Measurements from ENCODE around the gene GJD3. TPM values are rescaled to one million over a fixed set of nuclear protein-coding genes. Genes with fewer than 3 reads are reported as not detected.
A peak's percentile ranks its signal among the peaks of the same experiment; 100 is the strongest.

GJD3 gene
- polyA plus RNA-seq, 3 donors = not detected

GRCh38 chr17:40352237-40352778 is 12.2 kb downstream of the GJD3 start:
- H3K27me3 ChIP-seq (ENCODE audit: control insufficient read depth in 2 of 2, insufficient read depth in 2 of 2, low read length in 2 of 2) = no peaks in the 10 kb centered on the region
- no peak overlapping the region for H3K4me2 ChIP-seq (replicated peaks; ENCODE audit: extremely low read depth, low read length, poor library complexity, severe bottlenecking)
- intact Hi-C loops (cut with micrococcal nuclease) = loop anchor here in 1 of 2 donors (2.0 kb wide), 1 partner anchor 40 kb away; no protein-coding TSS in a partner anchor
- no peaks in the 10 kb centered on the region for H3K9me3 Mint-ChIP-seq
- H3K4me1 Mint-ChIP-seq = peaks cover 49% of the 10 kb centered on the region
- peaks cover 83 to 98% of the 10 kb centered on the region in 2 donors for H3K36me3 ChIP-seq (replicated peaks in 1 of 2; ENCODE audit: control insufficient read depth in 1 of 2, insufficient read depth in 2 of 2, low read length in 2 of 2)
- DNase-seq = no peak
- peaks cover 76 to 96% of the 10 kb centered on the region in 2 donors for H3K36me3 Mint-ChIP-seq
- peaks cover 0 to 1% (median 0%) of the 10 kb centered on the region in 3 donors for H3K27me3 Mint-ChIP-seq (ENCODE audit: low read depth in 3 of 3)
- peak overlapping the region; percentile 58 to 85 (median 63) for H3K27ac Mint-ChIP-seq
- 89% methylated on average over 7 of the region's 7 CpGs for WGBS (ENCODE audit: insufficient coverage)
- H3K4me3 Mint-ChIP-seq = no peak overlapping the region
- peaks cover 42% of the 10 kb centered on the region for H3K79me2 ChIP-seq (ENCODE audit: insufficient read depth, low read length)
- H2AFZ ChIP-seq (ENCODE audit: insufficient read depth, low read depth, low read length, poor library complexity, severe bottlenecking) = no peak overlapping the region
- H3K27ac ChIP-seq (ENCODE audit: low read depth in 1 of 2, low read length in 2 of 2) = no peak overlapping the region
- no peaks in the 10 kb centered on the region for H3K9me3 ChIP-seq (replicated peaks in 1 of 2; ENCODE audit: control insufficient read depth in 1 of 2, insufficient read depth in 1 of 2, low read length in 2 of 2)
- peaks cover 18 to 49% of the 10 kb centered on the region in 2 donors for H3K4me1 ChIP-seq (ENCODE audit: control insufficient read depth in 1 of 2, insufficient read depth in 2 of 2, low read length in 2 of 2)
- no peak overlapping the region for H3K9ac ChIP-seq (ENCODE audit: insufficient read depth, low read length, poor library complexity, severe bottlenecking)
- H3K4me3 ChIP-seq (replicated peaks in 1 of 3; ENCODE audit: low read depth in 2 of 3, low read length in 3 of 3) = no peak overlapping the region
- no peak for TF ChIP-seq CTCF (IDR thresholded peaks at IDR 0.05)
- peaks cover 98% of the 10 kb centered on the region for H4K20me1 ChIP-seq (ENCODE audit: insufficient read depth, low read length)

- H3K27ac Mint-ChIP-seq = peak overlapping the region in 6 of 7 donors; percentile 42 to 85 (median 60)
These were observed 12.9 kb downstream of the GJD3 start for GRCh38 chr17:40351359-40352236.

More at GRCh38 chr17:40351359-40352236, 12.9 kb downstream of the GJD3 start:
- no peaks in the 10 kb centered on the region for H3K9me3 ChIP-seq (replicated peaks in 1 of 2; ENCODE audit: control insufficient read depth in 1 of 2, insufficient read depth in 1 of 2, low read length in 2 of 2)
- no peak for DNase-seq
- H3K9ac ChIP-seq (ENCODE audit: insufficient read depth, low read length, poor library complexity, severe bottlenecking) = no peak overlapping the region
- peaks cover 49% of the 10 kb centered on the region for H3K79me2 ChIP-seq (ENCODE audit: insufficient read depth, low read length)
- peaks cover 56% of the 10 kb centered on the region for H3K4me1 Mint-ChIP-seq
- H3K36me3 Mint-ChIP-seq = peaks cover 78 to 96% of the 10 kb centered on the region in 2 donors
- peaks cover 100% of the 10 kb centered on the region for H4K20me1 ChIP-seq (ENCODE audit: insufficient read depth, low read length)
- 91% methylated on average over 19 of the region's 27 CpGs for WGBS (ENCODE audit: insufficient coverage)
- H3K36me3 ChIP-seq (replicated peaks in 1 of 2; ENCODE audit: control insufficient read depth in 1 of 2, insufficient read depth in 2 of 2, low read length in 2 of 2) = peaks cover 83 to 98% of the 10 kb centered on the region in 2 donors
- H3K4me1 ChIP-seq (ENCODE audit: control insufficient read depth in 1 of 2, insufficient read depth in 2 of 2, low read length in 2 of 2) = peaks cover 25 to 56% of the 10 kb centered on the region in 2 donors
- no peak overlapping the region for H2AFZ ChIP-seq (ENCODE audit: insufficient read depth, low read depth, low read length, poor library complexity, severe bottlenecking)
- no peak overlapping the region for H3K4me3 ChIP-seq (replicated peaks in 1 of 3; ENCODE audit: low read depth in 2 of 3, low read length in 3 of 3)
- intact Hi-C loops (cut with micrococcal nuclease) = loop anchor here in 1 of 2 donors (2.0 kb wide), 1 partner anchor 39 kb away; no protein-coding TSS in a partner anchor
- no peaks in the 10 kb centered on the region for H3K27me3 ChIP-seq (ENCODE audit: control insufficient read depth in 2 of 2, insufficient read depth in 2 of 2, low read length in 2 of 2)
- TF ChIP-seq CTCF (IDR thresholded peaks at IDR 0.05) = no peak
- H3K27ac ChIP-seq (ENCODE audit: low read depth in 1 of 2, low read length in 2 of 2) = no peak overlapping the region
- peaks cover 0 to 1% (median 1%) of the 10 kb centered on the region in 3 donors for H3K27me3 Mint-ChIP-seq (ENCODE audit: low read depth in 3 of 3)
- no peak overlapping the region for H3K4me2 ChIP-seq (replicated peaks; ENCODE audit: extremely low read depth, low read length, poor library complexity, severe bottlenecking)
- no peaks in the 10 kb centered on the region for H3K9me3 Mint-ChIP-seq
- H3K4me3 Mint-ChIP-seq = no peak overlapping the region

All from CD14-positive monocyte (primary cell).